ENCODE results near the gene OR1F1.
"Not testable (repeated sequence)": the region's sequence is repeated elsewhere in the genome, so short reads cannot be mapped to it uniquely, and the experiment has no call there.

OR1F1 gene

DNA sequence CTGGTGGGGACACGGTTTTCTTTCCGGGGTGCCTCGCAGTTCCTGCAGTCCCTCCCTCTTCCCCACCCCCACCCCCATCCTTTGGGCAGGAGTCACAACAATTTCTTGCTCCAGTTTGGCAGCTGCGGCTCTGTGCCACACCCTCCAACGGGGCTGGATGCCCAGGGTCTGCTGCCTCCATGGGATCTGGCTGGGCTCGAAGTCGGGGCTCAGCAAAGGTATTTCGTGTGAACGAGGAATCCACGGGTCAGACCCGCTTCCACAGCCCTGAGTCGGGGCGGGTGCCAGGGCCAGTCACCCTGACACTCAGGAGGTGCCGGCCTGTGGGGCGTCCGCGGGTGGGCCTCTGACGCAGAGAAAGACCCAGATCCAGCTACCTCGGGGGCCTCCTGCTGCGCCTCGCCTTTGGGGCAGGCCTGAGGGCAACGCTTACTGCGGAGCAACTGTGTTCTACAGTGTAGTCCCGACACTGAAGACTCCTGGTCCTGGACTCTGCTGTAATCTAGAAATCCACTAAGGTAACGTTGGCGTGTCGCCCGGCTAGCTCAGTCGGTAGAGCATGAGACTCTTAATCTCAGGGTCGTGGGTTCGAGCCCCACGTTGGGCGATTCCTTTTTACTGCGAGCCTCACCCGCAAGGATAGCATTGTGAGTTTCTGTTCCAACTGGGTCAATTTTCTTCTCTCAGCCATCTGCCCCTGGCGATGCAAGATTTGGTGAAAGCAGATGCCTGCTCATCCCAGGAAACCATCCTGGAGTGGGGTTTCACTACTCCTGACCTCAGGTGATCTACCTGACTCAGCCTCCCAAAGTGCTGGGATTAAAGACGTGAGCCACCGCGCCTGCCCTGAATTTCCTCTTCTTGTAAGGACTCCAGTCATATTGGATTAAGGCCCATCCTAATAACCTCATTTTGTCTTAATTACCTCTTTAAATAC, 12.6 kb upstream of the OR1F1 start:
- peak in 1 of 2 experiments; percentile 22 for DNase-seq

- no peak for DNase-seq
Measured at GRCh38 chr16:3179651-3180050, 8.4 kb upstream of the OR1F1 start.

DNA sequence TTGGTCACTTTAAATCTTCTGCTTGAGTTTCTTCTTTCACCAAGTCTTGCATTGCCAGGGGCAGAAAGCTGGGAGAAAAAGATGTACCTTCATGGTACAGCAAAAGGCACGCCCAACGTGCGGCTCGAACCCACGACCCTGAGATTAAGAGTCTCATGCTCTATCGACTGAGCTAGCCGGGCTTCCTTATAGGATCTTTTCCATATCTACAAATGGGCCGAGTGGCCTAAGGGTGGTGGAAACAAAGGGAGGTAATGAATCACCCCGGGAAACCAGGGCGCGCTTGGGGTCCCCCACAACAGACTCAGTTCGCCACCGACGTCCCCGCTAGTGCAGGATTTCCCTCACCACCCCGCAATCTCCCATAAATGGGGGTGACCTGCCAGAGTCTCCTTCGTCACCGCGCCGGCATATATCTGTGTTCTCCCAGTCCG, 7.5 kb upstream of the OR1F1 start:
- DNase-seq: no peak

DNA sequence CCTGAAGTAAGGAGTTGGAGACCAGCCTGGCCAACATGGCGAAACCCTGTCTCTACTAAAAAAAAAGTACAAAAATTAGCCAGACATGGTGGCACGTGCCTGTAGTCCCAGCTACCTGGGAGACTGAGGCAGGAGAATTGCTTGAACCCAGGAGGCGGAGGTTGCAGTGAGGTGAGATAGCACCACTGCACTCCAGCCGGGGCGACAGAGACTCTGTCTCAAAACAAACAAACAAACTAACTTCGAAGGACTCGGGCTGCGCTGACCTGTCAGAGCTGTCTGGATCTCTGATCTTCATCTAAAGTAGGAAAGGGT, 5.8 kb upstream of the OR1F1 start:
- DNase-seq: not testable (repeated sequence)

GRCh38 chr16:3182608-3183444, 5.2 kb upstream of the OR1F1 start:
- DNase-seq: peak in 1 of 2 experiments; percentile 48

DNA sequence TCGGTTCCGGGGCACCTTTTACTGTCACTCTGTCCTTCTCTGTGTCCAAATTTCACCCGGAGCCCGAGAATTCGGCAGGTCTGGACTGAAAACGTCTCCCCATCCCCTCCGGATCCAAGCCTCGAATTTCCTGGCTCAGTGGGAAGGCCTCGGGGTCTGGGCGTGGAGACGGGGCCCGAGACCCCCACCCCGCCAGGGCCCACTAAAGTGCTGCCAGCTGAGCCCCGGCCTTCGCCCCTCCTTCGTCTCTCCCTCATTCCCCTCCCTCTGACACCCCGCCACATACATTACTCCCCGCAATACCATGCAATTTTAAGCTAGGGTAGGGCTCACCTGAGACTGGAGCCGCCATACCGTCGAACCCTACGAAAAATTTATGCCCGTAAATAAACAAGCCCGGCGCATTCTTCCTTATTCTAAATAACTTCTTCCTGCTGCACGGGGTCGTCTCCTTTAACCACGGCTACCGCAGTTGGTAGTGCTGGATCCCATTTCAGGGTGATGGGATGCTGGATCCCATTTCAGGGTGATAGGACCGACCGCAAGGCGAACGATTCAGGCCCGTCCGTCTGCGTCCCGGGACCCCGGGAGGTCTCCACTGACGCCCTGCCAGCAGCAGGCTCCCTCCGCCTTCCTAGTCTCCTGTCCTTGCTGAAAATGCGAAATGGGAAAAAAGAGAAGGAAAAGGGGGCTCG, 4.4 kb upstream of the OR1F1 start:
- DNase-seq: no peak

- DNase-seq: no peak
Measured at GRCh38 chr16:3186946-3187690, 886 bp upstream of the OR1F1 start.

DNA sequence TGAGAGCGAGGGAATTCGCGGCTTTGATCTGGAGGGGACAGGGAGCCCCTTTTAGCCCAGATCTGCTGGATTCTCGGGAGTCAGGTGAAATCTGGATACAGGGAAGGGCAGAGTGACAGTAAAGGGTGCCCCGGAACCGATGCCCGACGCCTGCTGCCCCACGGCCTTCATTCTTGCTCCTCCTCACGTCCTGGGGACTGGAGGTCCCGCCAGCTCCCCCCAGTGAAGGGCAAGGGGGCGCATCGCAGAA, 596 bp downstream of the OR1F1 start:
- DNase-seq: no peak

DNA sequence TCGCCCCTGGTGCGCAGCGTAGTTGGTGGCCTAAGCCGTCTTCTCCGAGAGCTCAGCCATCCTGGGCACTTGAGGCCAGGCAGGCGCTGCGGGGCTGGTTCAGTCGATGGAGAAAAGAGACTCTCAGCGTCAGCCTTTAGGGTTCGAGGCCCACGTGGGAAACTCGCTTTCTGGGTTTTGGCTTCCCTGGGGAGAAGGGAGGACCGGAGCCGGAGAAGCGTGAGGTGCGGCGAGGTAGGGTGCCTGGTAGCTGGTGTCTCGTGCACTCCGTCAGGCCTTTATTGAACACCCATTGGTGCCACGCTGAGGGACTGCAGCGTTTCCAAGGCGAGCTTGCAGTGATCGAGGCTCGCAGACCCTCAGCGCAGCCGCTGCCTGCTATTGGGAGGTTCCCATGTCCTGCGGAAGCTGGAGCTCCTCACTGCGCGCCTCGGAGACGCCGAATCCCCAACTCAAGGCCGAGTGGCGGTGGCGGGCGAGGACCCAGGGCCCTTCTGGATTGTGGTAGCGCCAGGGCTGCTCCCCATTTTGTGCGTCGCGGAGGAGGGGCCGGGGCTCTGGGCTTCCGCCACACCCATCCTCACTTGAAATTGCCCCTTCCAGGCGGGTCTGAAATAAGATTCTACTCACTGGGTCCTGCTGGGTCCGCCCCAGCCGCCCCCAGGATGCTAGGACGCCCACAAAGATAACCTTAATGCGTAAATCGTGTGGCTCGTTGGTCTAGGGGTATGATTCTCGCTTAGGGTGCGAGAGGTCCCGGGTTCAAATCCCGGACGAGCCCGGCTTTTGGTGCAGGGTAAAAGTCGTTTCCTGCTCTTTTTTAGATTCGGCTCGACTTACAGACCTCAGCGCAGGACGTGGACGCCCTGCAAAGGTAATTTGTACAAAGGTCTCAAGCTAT, 1.2 kb downstream of the OR1F1 start:
- DNase-seq: peak in 1 of 2 experiments; percentile 62

DNA sequence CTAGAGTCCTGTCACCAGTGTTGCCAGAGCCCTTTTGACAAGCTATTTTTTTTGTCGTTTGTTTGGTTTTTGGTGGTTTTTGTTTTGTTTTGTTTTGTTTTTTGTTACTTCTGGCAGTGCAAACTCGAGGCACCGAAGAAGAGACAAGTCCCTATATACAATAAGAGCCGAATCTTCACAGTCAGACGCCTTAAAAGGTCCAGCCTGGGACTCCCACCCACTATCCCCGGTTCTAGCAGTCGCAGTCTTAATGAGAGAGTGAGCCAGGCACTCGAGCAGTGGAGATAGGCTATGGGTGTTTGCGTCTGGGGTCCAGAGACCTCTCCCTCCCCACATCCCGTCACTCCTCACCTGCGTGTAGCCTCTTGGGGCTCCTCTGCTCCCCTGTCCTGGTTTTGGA, 1.9 kb downstream of the OR1F1 start:
- no peak for DNase-seq

GRCh38 chr16:3190949-3191353, 2.9 kb downstream of the OR1F1 start:
- DNase-seq: no peak

- DNase-seq: no peak
Measured at GRCh38 chr16:3192476-3193019, 4.5 kb downstream of the OR1F1 start.

- DNase-seq: no peak
Measured at GRCh38 chr16:3193221-3194212, 5.5 kb downstream of the OR1F1 start.

- no peak for DNase-seq
Measured at GRCh38 chr16:3194792-3195191, 6.8 kb downstream of the OR1F1 start.

DNA sequence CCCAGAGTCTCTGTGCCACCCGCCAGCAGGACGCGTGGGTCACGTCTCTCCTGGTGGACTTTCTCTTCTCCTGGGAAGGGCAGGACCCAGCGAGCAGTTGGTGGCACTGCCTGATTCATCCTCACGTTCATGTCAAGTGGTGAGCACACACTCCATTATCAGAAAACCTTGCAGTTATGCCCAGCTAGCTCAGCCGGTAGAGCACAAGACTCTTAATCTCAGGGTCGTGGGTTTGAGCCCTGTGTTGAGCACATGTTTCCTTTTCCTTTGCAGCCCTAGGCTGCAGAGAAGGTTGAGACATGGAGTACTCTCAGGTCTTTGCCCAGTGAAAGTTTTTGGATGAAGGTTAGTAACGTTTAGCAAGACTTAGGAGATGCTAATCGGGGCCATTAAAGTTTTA, 8.0 kb downstream of the OR1F1 start:
- DNase-seq: no peak

DNA sequence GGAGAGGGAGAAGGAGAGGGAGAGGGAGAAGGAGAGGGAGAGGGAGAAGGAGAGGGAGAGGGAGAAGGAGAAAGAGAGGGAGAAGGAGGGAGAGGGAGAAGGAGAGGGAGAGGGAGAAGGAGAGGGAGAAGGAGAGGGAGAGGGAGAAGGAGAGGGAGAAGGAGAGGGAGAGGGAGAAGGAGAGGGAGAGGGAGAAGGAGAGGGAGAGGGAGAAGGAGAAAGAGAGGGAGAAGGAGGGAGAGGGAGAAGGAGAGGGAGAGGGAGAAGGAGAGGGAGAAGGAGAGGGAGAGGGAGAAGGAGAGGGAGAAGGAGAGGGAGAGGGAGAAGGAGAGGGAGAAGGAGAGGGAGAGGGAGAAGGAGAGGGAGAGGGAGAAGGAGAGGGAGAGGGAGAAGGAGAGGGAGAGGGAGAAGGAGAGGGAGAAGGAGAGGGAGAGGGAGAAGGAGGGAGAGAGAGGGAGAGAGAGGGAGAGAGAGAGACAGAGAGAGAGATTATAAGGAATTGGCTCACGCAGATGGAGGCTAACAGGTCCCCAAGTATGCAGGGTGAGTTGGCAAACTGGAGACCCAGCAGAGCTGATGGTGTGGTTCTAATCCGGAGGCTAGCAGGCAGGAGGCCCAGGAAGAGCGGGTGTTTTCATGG, 9.8 kb downstream of the OR1F1 start:
- not testable (repeated sequence) for DNase-seq

GRCh38 chr16:3198334-3199072, 10.5 kb downstream of the OR1F1 start:
- DNase-seq: no peak

GRCh38 chr16:3202903-3203539, 15.0 kb downstream of the OR1F1 start:
- DNase-seq: no peak

All from NCI-H526 (cell line).